ENCODE results near the gene GPS1.

Gene GPS1

DNA sequence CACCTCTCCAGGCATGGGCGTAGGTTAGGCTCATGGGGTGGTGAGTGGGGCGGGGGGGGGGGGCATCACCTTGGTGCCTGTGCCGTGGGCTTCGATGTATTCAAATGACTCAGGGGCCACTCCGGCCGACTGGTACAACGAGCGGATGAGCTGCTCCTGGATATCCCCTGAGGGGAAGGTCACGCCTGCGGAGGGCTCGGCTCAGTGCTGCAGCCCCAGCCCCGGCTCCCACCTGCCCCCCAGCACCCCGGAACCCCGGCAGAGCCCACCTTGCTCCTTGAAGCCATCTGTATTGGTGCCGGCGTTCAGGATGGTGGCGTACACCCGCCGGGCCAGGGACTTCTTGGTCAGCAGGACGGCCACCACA, 40.9 kb downstream of the GPS1 start:
- peaks cover 5 to 20% of the 10 kb centered on the region in 2 donors for H3K4me1 ChIP-seq (ENCODE audit: control insufficient read depth in 1 of 2, insufficient read depth in 2 of 2, low read length in 2 of 2)
- no peak overlapping the region for H3K4me3 ChIP-seq (ENCODE audit: low read depth in 1 of 2, low read length in 2 of 2)
- no peaks in the 10 kb centered on the region for H3K27me3 ChIP-seq (ENCODE audit: low read depth, low read length)
- H3K36me3 ChIP-seq (ENCODE audit: control insufficient read depth in 1 of 2, insufficient read depth in 2 of 2, low read length in 2 of 2): peaks cover 12 to 80% of the 10 kb centered on the region in 2 donors
- no peak overlapping the region for H3K27ac ChIP-seq (ENCODE audit: low read length)
- no peaks in the 10 kb centered on the region for H3K9me3 ChIP-seq (ENCODE audit: control insufficient read depth in 1 of 2, low read length in 2 of 2)

DNA sequence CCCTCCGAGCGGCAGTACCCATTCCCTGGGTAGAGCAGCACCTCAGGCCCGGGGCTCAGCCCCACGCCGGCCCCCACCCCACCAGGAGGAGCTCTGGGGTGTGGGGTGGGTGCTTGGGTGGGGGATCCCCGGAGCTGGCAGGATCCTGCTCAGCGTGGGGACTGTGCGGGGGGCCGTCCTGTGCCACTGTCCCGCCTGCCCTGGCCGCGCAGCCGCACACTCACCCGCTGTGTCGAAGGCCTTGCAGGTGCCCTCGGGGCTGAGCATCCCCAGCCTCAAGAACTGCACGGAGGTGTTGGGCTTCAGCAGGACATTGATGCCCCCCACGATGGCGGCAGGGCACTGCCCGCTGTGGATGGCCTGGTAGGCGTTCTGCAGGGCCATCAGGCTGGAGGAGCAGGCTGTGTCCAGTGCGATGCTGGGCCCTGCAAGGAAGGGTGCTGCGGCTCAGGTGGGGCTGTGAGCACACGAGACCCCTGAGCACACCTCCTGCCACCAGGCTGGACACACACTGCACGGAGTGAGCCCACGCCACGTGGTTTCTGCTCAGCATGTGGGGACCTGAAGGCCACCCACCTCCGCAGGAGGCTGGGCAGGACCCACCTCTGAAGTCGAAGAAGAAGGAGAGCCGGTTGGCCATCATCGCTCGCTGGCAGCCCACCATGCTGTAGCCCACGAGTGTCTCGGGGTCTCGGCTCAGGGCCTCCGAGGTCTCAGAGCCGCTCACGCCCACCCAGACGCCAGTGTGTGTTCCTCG, 41.5 kb downstream of the GPS1 start:
- Histone ChIP-seq H3K9me3 (ENCODE audit: control insufficient read depth in 1 of 2, low read length in 2 of 2) (no peaks in the 10 kb centered on the region), H3K27ac (ENCODE audit: low read length) (no peak overlapping the region), H3K4me3 (ENCODE audit: low read depth in 1 of 2, low read length in 2 of 2) (no peak overlapping the region), H3K27me3 (ENCODE audit: low read depth, low read length) (no peaks in the 10 kb centered on the region), H3K36me3 (ENCODE audit: control insufficient read depth in 1 of 2, insufficient read depth in 2 of 2, low read length in 2 of 2) (peaks cover 12 to 74% of the 10 kb centered on the region in 2 donors), H3K4me1 (ENCODE audit: control insufficient read depth in 1 of 2, insufficient read depth in 2 of 2, low read length in 2 of 2) (peaks cover 5 to 20% of the 10 kb centered on the region in 2 donors)

DNA sequence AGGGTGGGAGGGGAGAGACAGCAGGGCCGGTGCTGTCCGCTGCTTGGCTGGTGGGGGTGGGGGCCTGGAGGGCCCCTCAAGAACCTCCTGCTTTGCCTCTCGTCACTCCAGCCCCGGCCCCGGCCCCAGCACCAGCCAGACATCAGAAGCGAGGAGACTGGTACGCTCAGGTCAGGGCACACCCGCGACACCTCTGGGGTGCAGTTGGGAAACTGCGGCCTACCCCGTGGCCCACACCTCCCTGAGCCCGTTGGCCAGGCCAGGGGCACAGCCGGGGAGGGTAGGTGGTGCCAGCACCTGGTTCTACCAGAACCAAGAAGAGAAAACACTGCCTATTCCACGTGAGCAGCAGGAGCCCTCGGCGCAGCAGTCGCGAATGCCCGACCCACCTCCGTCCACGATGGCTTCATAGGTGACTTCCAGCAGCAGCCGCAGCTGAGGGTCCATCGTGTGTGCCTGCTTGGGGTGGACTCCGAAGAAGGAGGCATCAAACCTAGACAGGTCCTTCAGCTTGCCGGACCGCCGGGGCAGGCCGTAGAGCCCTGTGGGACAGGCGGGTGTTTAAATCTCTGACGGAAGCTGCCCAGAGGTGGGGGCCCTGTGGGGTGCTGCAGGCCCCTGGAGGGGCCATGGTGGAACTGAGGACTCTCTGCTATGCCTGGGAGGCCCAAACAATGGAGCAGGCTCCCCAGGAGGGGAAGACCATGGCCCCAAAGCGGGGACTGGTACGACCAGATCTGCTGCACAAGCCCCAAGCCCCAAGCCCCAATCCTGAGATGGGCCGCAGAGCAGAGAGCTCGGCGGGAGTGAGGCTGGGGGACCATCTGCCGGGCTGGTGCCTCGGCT, 43.5 kb downstream of the GPS1 start:
- Histone ChIP-seq H3K27me3 (ENCODE audit: low read depth, low read length) (no peaks in the 10 kb centered on the region), H3K27ac (ENCODE audit: low read length) (no peak overlapping the region), H3K36me3 (ENCODE audit: control insufficient read depth in 1 of 2, insufficient read depth in 2 of 2, low read length in 2 of 2) (peaks cover 7 to 55% of the 10 kb centered on the region in 2 donors), H3K4me1 (ENCODE audit: control insufficient read depth in 1 of 2, insufficient read depth in 2 of 2, low read length in 2 of 2) (peaks cover 5 to 34% of the 10 kb centered on the region in 2 donors), H3K4me3 (ENCODE audit: low read depth in 1 of 2, low read length in 2 of 2) (no peak overlapping the region), H3K9me3 (ENCODE audit: control insufficient read depth in 1 of 2, low read length in 2 of 2) (no peaks in the 10 kb centered on the region)

DNA sequence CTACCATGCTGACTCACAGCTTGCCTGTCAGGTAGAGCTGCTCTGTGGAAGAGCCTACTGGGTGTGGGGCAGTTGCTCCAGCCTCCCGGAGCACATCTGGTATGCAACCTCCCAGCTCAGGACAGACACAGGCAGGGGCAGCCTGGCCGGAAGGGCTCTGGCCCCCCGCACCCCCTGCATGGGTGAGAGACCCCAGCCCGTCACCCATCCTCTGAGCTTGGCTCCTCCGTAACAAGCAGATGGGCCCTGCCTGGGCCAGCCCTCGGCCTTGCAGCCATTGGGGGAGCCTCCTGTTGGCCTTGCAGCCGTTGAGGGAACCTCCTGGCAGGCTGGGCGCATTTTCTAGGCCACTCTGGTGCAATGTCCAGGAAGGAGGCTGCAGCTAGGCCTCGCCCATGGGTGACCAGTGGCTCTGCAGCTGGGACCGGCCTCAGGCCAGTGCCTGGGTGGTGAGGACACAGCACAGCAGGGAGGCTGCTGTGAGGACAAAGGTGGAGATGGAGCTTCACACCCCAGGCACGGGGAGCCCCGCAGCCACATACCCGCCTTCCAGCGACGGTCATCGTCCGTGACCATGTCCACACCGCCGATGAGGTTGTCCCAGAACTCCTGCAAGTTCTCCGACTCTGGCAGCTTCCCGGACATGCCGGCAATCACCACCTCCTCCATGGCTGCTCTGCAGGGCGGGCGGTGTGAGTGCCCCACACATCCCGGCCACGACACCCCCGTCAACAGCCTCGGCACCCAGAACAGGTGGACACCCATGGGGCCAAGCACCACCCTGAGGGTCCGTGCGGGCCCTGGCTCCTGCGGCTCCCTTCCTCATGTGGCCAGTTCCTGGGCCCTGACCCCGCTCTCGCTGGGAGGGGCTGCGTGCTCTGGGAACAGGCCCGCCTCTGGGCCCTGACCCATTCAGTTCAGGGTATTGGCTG, 44.3 kb downstream of the GPS1 start:
- peaks cover 5 to 36% of the 10 kb centered on the region in 2 donors for H3K4me1 ChIP-seq (ENCODE audit: control insufficient read depth in 1 of 2, insufficient read depth in 2 of 2, low read length in 2 of 2)
- peaks cover 7 to 46% of the 10 kb centered on the region in 2 donors for H3K36me3 ChIP-seq (ENCODE audit: control insufficient read depth in 1 of 2, insufficient read depth in 2 of 2, low read length in 2 of 2)
- peak overlapping the region in 1 of 2 donors; percentile 66 for H3K4me3 ChIP-seq (ENCODE audit: low read depth in 1 of 2, low read length in 2 of 2)
- H3K27ac ChIP-seq (ENCODE audit: low read length): no peak overlapping the region
- H3K27me3 ChIP-seq (ENCODE audit: low read depth, low read length): no peaks in the 10 kb centered on the region
- no peaks in the 10 kb centered on the region for H3K9me3 ChIP-seq (ENCODE audit: control insufficient read depth in 1 of 2, low read length in 2 of 2)

DNA sequence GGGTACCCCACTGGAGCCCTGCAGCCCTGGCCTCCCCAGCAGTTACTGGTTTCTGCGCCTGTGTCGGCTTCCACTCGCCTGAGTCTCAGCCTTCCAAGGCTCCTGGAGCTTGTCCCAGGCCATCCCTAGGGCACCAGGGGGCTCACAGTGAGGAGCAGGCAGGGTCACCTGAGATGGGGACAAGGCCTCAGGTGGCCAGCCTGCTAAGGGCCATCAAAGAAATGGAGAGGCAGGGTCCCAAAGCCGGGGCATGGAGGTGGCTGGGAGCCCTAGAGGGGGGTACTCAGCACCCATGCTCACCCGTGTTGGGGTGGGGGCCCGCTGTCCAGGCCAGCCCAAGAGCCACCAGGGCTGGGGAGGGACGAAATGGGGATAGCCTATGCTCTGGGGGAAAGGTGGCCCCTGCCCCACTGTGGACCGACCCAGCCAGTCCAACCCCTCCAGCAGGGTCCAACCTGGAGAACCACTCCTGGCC, 45.0 kb downstream of the GPS1 start:
- H3K4me1 ChIP-seq (ENCODE audit: control insufficient read depth in 1 of 2, insufficient read depth in 2 of 2, low read length in 2 of 2): peaks cover 5 to 36% of the 10 kb centered on the region in 2 donors
- peaks cover 7 to 39% of the 10 kb centered on the region in 2 donors for H3K36me3 ChIP-seq (ENCODE audit: control insufficient read depth in 1 of 2, insufficient read depth in 2 of 2, low read length in 2 of 2)

DNA sequence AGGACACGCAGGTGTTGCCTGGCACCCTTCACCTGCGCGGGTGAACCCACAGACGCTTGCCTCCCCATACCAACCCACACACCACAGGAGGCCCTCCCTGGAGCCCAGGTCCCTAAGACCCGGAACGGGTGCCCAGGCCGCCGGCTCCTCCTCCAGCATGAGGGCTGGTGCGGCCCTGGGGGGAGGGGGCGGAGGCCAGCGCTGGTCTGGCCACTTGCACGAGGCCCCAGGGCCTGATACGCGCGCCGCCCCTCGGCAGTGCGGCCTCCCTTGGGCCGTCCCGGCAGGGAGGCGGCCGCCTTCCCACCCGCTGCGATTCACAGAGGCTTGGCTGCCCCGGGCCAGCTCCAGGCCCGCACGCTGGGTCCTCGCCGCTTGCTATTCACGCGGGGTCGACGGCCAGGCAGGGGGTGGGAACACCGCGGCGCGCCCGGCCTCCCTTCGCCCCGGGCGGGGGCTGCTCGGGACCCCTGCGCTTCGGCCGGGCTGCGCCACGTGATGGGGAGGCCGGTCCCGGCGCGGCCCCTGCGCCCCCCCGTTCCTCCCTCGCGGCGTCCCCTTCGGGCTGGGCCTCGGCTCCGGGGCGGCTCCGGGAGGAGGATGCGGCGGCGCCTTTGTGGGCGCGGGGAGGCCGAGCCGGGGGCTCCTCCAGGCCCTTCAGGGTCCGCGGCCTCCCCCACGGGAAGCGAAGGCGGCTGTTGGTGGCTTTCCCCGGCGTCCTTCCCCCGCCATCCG, 45.7 kb downstream of the GPS1 start:
- H3K4me3 ChIP-seq (ENCODE audit: low read depth in 1 of 2, low read length in 2 of 2): peak overlapping the region; percentile 42 to 66

More for the DNA sequence above, 45.0 kb downstream of the GPS1 start:
- no peak overlapping the region for H3K27ac ChIP-seq (ENCODE audit: low read length)
- no peaks in the 10 kb centered on the region for H3K9me3 ChIP-seq (ENCODE audit: control insufficient read depth in 1 of 2, low read length in 2 of 2)
- peak overlapping the region; percentile 42 to 66 for H3K4me3 ChIP-seq (ENCODE audit: low read depth in 1 of 2, low read length in 2 of 2)
- no peaks in the 10 kb centered on the region for H3K27me3 ChIP-seq (ENCODE audit: low read depth, low read length)

GRCh38 chr17:82097919-82098168, 46.1 kb downstream of the GPS1 start:
- peaks cover 5 to 36% of the 10 kb centered on the region in 2 donors for H3K4me1 ChIP-seq (ENCODE audit: control insufficient read depth in 1 of 2, insufficient read depth in 2 of 2, low read length in 2 of 2)

More for the DNA sequence above, 45.7 kb downstream of the GPS1 start:
- H3K27ac ChIP-seq (ENCODE audit: low read length): no peak overlapping the region
- peaks cover 5 to 36% of the 10 kb centered on the region in 2 donors for H3K4me1 ChIP-seq (ENCODE audit: control insufficient read depth in 1 of 2, insufficient read depth in 2 of 2, low read length in 2 of 2)
- peaks cover 7 to 33% of the 10 kb centered on the region in 2 donors for H3K36me3 ChIP-seq (ENCODE audit: control insufficient read depth in 1 of 2, insufficient read depth in 2 of 2, low read length in 2 of 2)
- no peaks in the 10 kb centered on the region for H3K27me3 ChIP-seq (ENCODE audit: low read depth, low read length)
- no peaks in the 10 kb centered on the region for H3K9me3 ChIP-seq (ENCODE audit: control insufficient read depth in 1 of 2, low read length in 2 of 2)

DNA sequence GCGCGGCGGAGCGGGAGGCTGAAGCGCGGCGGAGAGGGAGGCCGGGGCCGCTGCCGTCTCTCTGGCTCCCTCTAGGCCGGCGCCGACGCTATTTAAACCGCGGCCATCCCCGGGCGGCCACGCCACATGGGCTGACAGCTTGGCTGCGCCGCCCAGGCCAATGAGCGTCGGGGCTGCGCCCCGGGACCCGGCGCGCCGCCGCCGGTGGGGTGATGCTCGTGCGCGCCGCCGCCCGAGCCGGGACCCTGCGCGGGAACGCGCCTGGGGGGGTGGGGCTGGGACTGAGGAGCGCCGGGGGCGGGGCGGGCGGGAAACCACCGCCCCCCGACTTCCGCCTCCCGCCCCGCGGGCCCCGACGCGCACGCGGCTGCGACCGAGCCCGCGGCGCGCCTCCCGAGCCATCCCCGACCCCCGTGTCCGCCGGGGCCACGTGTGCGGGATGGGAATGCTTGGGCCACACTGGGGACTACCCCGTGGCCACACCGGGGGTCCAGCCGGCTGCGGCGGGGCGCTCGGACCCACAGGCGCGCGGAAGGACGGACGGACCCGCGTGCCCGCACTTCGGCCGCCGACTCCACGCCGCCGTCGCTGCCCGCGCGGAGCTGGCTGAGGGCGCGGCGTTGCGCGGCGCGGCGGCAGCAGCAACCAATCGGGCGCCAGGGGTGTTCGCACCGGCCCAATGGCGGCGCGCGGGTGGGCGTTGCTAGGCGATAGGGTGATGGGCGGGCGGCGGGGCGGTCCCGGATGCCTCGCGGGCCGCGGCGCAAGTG, 46.7 kb downstream of the GPS1 start, which contains the start of gene FASN:
FASN (minus strand) TSS at position 68 of the 770 bp plus-strand sequence. CDS start 1,791 bp downstream, outside the sequence.
- no peaks in the 10 kb centered on the region for H3K27me3 ChIP-seq (ENCODE audit: low read depth, low read length)
- peaks cover 1 to 23% of the 10 kb centered on the region in 2 donors for H3K36me3 ChIP-seq (ENCODE audit: control insufficient read depth in 1 of 2, insufficient read depth in 2 of 2, low read length in 2 of 2)

More at GRCh38 chr17:82097919-82098168, 46.1 kb downstream of the GPS1 start:
- Histone ChIP-seq H3K27me3 (ENCODE audit: low read depth, low read length) (no peaks in the 10 kb centered on the region), H3K9me3 (ENCODE audit: control insufficient read depth in 1 of 2, low read length in 2 of 2) (no peaks in the 10 kb centered on the region), H3K4me3 (ENCODE audit: low read depth in 1 of 2, low read length in 2 of 2) (peak overlapping the region in 1 of 2 donors; percentile 66), H3K27ac (ENCODE audit: low read length) (no peak overlapping the region), H3K36me3 (ENCODE audit: control insufficient read depth in 1 of 2, insufficient read depth in 2 of 2, low read length in 2 of 2) (peaks cover 6 to 28% of the 10 kb centered on the region in 2 donors)

DNA sequence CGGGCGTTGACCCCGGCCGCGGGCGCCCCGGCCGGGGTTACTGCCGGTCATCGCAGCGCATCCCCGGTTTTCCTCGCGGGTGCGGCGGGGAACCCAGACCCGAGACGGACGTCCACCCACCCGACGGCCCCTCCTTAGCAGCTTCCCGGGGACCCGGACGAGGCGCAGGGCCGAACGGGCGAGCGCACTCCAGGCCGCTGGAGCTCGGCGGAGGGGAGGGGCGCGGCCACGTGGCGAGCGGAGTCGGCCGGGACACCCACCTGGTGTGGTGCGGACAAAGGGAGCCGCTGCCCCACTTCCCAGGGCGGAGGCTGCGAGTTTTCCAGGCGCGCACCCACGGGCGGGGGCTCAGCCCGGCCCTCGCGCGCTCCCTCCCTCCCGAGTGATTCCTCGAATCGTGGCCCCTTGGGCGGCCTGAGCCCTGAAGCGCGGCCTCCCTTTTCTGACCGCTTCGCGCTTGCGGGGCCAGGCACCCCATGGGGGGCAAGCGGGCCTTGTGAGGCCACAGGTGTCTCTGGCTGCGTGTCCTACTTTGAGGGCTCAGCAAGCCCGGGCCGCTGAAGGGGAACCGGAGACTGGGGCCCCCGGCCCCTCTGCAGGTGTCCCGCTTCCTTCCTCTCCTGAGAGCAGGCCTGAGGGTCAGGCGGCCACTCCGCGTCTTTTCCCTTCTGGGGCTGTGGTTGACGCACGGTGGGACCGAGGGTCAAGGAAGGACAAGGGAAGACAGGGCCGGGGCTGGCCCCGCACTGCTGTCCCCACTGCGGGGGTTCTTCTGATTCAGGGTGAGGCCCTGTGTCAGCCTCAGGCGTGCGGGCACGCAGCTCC, 47.5 kb downstream of the GPS1 start:
- no peaks in the 10 kb centered on the region for H3K9me3 ChIP-seq (ENCODE audit: control insufficient read depth in 1 of 2, low read length in 2 of 2)
- H3K36me3 ChIP-seq (ENCODE audit: control insufficient read depth in 1 of 2, insufficient read depth in 2 of 2, low read length in 2 of 2): peaks cover 0 to 17% of the 10 kb centered on the region in 2 donors
- no peaks in the 10 kb centered on the region for H3K27me3 ChIP-seq (ENCODE audit: low read depth, low read length)
- peak overlapping the region; percentile 30 to 69 for H3K4me3 ChIP-seq (ENCODE audit: low read depth in 1 of 2, low read length in 2 of 2)
- H3K4me1 ChIP-seq (ENCODE audit: control insufficient read depth in 1 of 2, insufficient read depth in 2 of 2, low read length in 2 of 2): peaks cover 5 to 36% of the 10 kb centered on the region in 2 donors
- peak overlapping the region; percentile 16 for H3K27ac ChIP-seq (ENCODE audit: low read length)

More for the DNA sequence above, 46.7 kb downstream of the GPS1 start, which contains the start of gene FASN:
- Histone ChIP-seq H3K9me3 (ENCODE audit: control insufficient read depth in 1 of 2, low read length in 2 of 2) (no peaks in the 10 kb centered on the region), H3K27ac (ENCODE audit: low read length) (no peak within 1 kb of the TSS), H3K4me3 (ENCODE audit: low read depth in 1 of 2, low read length in 2 of 2) (peak within 1 kb of the TSS; percentile 42 to 69), H3K4me1 (ENCODE audit: control insufficient read depth in 1 of 2, insufficient read depth in 2 of 2, low read length in 2 of 2) (peaks cover 5 to 36% of the 10 kb centered on the region in 2 donors)
